OCI-LY3 (cell line): ENCODE measurements around the gene ZNF641.

Experiments used
- CTCF ChIP-seq: fragments of 200-600, 300-600 bp; sonication (generic); IDR thresholded peaks from 2 replicates; pipeline ENCODE4 v1.5.1; 2014; ENCODE audit warnings: antibody characterized with exemption, low read length, low read depth
- EZH2phosphoT487 ChIP-seq: fragments of 200-600 bp; shearing (Covaris generic); IDR thresholded peaks from 2 replicates; pipeline ENCODE4 v1.6.1; 2018; ENCODE audit warnings: antibody characterized with exemption, mixed run types, low read depth

GRCh38 chr12:48300774-48301173 lies 49.9 kb downstream of the ZNF641 start:
- TF ChIP-seq CTCF (no peak), EZH2phosphoT487 (no peak)
